Measurements from ENCODE around the gene SH3D21. TPM values are rescaled to one million over a fixed set of nuclear protein-coding genes. Genes with fewer than 3 reads are reported as not detected.

The SH3D21 gene
- total RNA-seq, 4 donors from 2014 or later = 6.0 to 26.6 (median 16.0) TPM

- no peak overlapping the region for H3K4me3 ChIP-seq
- H3K36me3 ChIP-seq = peaks cover 68% of the 10 kb centered on the region
- H3K27ac ChIP-seq = no peak overlapping the region
- TF ChIP-seq POLR2A (IDR thresholded peaks at IDR 0.05) = no peak
- TF ChIP-seq POLR2AphosphoS5 (IDR thresholded peaks at IDR 0.05) = no peak
- TF ChIP-seq CTCF (IDR thresholded peaks at IDR 0.05) = no peak
- no peak for DNase-seq (ENCODE audit: low spot score in 2 of 2)
- no peaks in the 10 kb centered on the region for H3K27me3 ChIP-seq
- H3K4me1 ChIP-seq = no peaks in the 10 kb centered on the region
- no peaks in the 10 kb centered on the region for H3K9me3 ChIP-seq
- WGBS = 93% methylated on average over 5 of the region's 5 CpGs
These were observed 53.2 kb downstream of the SH3D21 start for GRCh38 chr1:36359383-36359782.

GRCh38 chr1:36359911-36360550, 53.9 kb downstream of the SH3D21 start:
- no peaks in the 10 kb centered on the region for H3K27me3 ChIP-seq
- H3K4me3 ChIP-seq = no peak overlapping the region
- no peak for DNase-seq (ENCODE audit: low spot score in 2 of 2)
- no peaks in the 10 kb centered on the region for H3K9me3 ChIP-seq
- WGBS = 82% methylated on average over 6 of the region's 6 CpGs
- no peak overlapping the region for H3K27ac ChIP-seq
- TF ChIP-seq CTCF (IDR thresholded peaks at IDR 0.05) = no peak
- TF ChIP-seq POLR2A (IDR thresholded peaks at IDR 0.05) = no peak
- TF ChIP-seq POLR2AphosphoS5 (IDR thresholded peaks at IDR 0.05) = no peak
- no peak for TF ChIP-seq EP300 (IDR thresholded peaks at IDR 0.05)
- H3K4me1 ChIP-seq = peaks cover 1% of the 10 kb centered on the region
- H3K36me3 ChIP-seq = peaks cover 61% of the 10 kb centered on the region

GRCh38 chr1:36365381-36365780, 59.2 kb downstream of the SH3D21 start:
- Histone ChIP-seq H3K9me3 (no peaks in the 10 kb centered on the region), H3K4me3 (no peak overlapping the region), H3K27me3 (no peaks in the 10 kb centered on the region), H3K27ac (peak overlapping the region; percentile 24), H3K36me3 (peaks cover 24% of the 10 kb centered on the region), H3K4me1 (peaks cover 30% of the 10 kb centered on the region)
- no peak for TF ChIP-seq POLR2A (IDR thresholded peaks at IDR 0.05)
- no peak for DNase-seq (ENCODE audit: low spot score in 2 of 2)
- 61% methylated on average over 1 of the region's 1 CpG for WGBS

GRCh38 chr1:36366091-36366661, 60.0 kb downstream of the SH3D21 start:
- WGBS = 66% methylated on average over 18 of the region's 18 CpGs
- no peaks in the 10 kb centered on the region for H3K9me3 ChIP-seq
- H3K27ac ChIP-seq = no peak overlapping the region
- peaks cover 31% of the 10 kb centered on the region for H3K4me1 ChIP-seq
- no peak overlapping the region for H3K4me3 ChIP-seq
- TF ChIP-seq EP300 (IDR thresholded peaks at IDR 0.05) (no peak), POLR2AphosphoS5 (IDR thresholded peaks at IDR 0.05) (no peak), CTCF (IDR thresholded peaks at IDR 0.05) (no peak), POLR2A (IDR thresholded peaks at IDR 0.05) (no peak)
- no peak for DNase-seq (ENCODE audit: low spot score in 2 of 2)
- no peaks in the 10 kb centered on the region for H3K27me3 ChIP-seq
- peaks cover 17% of the 10 kb centered on the region for H3K36me3 ChIP-seq

GRCh38 chr1:36367066-36367465, 60.9 kb downstream of the SH3D21 start:
- Histone ChIP-seq H3K4me3 (no peak overlapping the region), H3K27me3 (no peaks in the 10 kb centered on the region), H3K4me1 (peaks cover 40% of the 10 kb centered on the region), H3K36me3 (peaks cover 10% of the 10 kb centered on the region), H3K27ac (no peak overlapping the region), H3K9me3 (no peaks in the 10 kb centered on the region)
- no peak for DNase-seq (ENCODE audit: low spot score in 2 of 2)
- WGBS = 80% methylated on average over 4 of the region's 5 CpGs
- no peak for TF ChIP-seq EP300 (IDR thresholded peaks at IDR 0.05)
- no peak for TF ChIP-seq CTCF (IDR thresholded peaks at IDR 0.05)
- no peak for TF ChIP-seq POLR2AphosphoS5 (IDR thresholded peaks at IDR 0.05)
- TF ChIP-seq POLR2A (IDR thresholded peaks at IDR 0.05) = no peak
